HCT116 (cell line): Measurements from ENCODE around the gene CENPM. TPM values are rescaled to one million over a fixed set of nuclear protein-coding genes. Genes with fewer than 3 reads are reported as not detected.

Experiments
- ATAC-seq: fragments of 200-7000 bp; cut with Tn5 transposase; 2 replicates; pipeline ENCODE4 v1.9.1; 2020; ENCODE audit warnings: mild to moderate bottlenecking, moderate library complexity
- BruUV-seq: library from RNA; stranded (reverse); fragments of 400-500 nt; replicated peaks from 2 replicates; lab custom pipeline; 2021; lab: Mats Ljungman, UMichigan
- CTCF ChIA-PET: fragments of 300-600 bp; sonication (Branson Sonifier 250); formaldehyde crosslinking; loops from one replicate; lab custom pipeline; 2021; ENCODE audit warnings: antibody characterized with exemption; lab: Charles Lee
- POLR2A ChIA-PET: fragments of 300-600, 350-600 bp; sonication (Branson Sonifier 250); formaldehyde crosslinking; loops from one replicate; lab custom pipeline; 2021; ENCODE audit warnings: antibody characterized with exemption; lab: Charles Lee
- RAD21 ChIA-PET, 2 experiments: fragments of 300-600 bp; sonication (Branson Sonifier 250); formaldehyde crosslinking; loops; one replicate each; lab custom pipeline; 2023; ENCODE audit warnings: low total read pairs in 2 of 2; ENCODE audit not compliant: uncharacterized antibody in 2 of 2, unreplicated experiment in 2 of 2, low non-redundant PET in 1 of 2; lab: Charles Lee
- DNase-seq: peaks from one replicate; pipeline ENCODE4 v3.0.0-alpha.2; 2010; ENCODE audit warnings: low read depth, low spot score
- H2AFZ ChIP-seq: fragments of 200-600 bp; shearing (Covaris generic), sonication (generic); 2 replicates; pipeline ENCODE4 v1.6.1; 2017; ENCODE audit warnings: low read depth, mixed run types, mixed read lengths, antibody characterized with exemption, low read length; ENCODE audit not compliant: poor library complexity, severe bottlenecking
- H3K27ac ChIP-seq: 2 replicates; pipeline ENCODE4 v1.5.1; 2012; ENCODE audit warnings: low read depth, low read length
- H3K27me3 ChIP-seq: fragments of 200-600 bp; sonication (generic); 2 replicates; pipeline ENCODE4 v1.6.1; 2016; ENCODE audit warnings: mixed run types, low read length, mixed read lengths; ENCODE audit not compliant: insufficient read depth
- H3K36me3 ChIP-seq, 2 experiments: fragments of 200-500 bp in 1 of 2; fragments of 200-600 bp in 1 of 2; sonication (Bioruptor generic) in 1 of 2; sonication (generic) in 1 of 2; 2 replicates each; pipeline versions ENCODE4 v1.5.1 to v1.6.1; 2014 to 2016; ENCODE audit warnings: low read length in 2 of 2, inconsistent platforms in 1 of 2, mixed read lengths in 1 of 2, mixed run types in 1 of 2; ENCODE audit not compliant: insufficient read depth in 2 of 2, control insufficient read depth in 1 of 2
- H3K4me1 ChIP-seq, 2 experiments: fragments of 200-600 bp in 1 of 2; sonication (generic) in 1 of 2; 2 replicates each; pipeline versions ENCODE4 v1.5.1 to v1.6.1; 2012 to 2017; ENCODE audit warnings: low read length in 2 of 2, inconsistent platforms in 1 of 2, mild to moderate bottlenecking in 1 of 2, mixed read lengths in 1 of 2, mixed run types in 1 of 2, moderate library complexity in 1 of 2; ENCODE audit not compliant: insufficient read depth in 2 of 2, control insufficient read depth in 1 of 2
- H3K4me2 ChIP-seq: fragments of 200-600 bp; sonication (generic); 2 replicates; pipeline ENCODE4 v1.6.1; 2017; ENCODE audit warnings: mixed run types, low read length, mixed read lengths
- H3K4me3 ChIP-seq, 2 experiments: fragments of 200-600 bp in 1 of 2; sonication (generic) in 1 of 2; replicated peaks in 1 of 2; 2 replicates each; pipeline ENCODE4 v1.5.1; 2011 to 2016; ENCODE audit warnings: low read length in 2 of 2, control low read depth in 1 of 2, low read depth in 1 of 2, mild to moderate bottlenecking in 1 of 2, mixed read lengths in 1 of 2, mixed run types in 1 of 2
- H3K79me2 ChIP-seq: fragments of 200-600 bp; sonication (generic); 2 replicates; pipeline ENCODE4 v1.6.1; 2017; ENCODE audit warnings: mild to moderate bottlenecking, mixed run types, low read length, moderate library complexity, mixed read lengths; ENCODE audit not compliant: insufficient read depth
- H3K9ac ChIP-seq: fragments of 200-600 bp; sonication (generic); 2 replicates; pipeline ENCODE4 v1.6.1; 2016; ENCODE audit warnings: low read length, mixed read lengths
- H3K9me2 ChIP-seq: fragments of 200-600 bp; sonication (generic), shearing (Covaris generic); 2 replicates; pipeline ENCODE4 v1.6.1; 2017; ENCODE audit warnings: mixed run types, mild to moderate bottlenecking, moderate library complexity; ENCODE audit not compliant: insufficient read depth
- H3K9me3 ChIP-seq, 2 experiments: fragments of 200-500 bp in 1 of 2; fragments of 200-600 bp in 1 of 2; sonication (Bioruptor generic) in 1 of 2; sonication (generic) in 1 of 2; 2 replicates each; pipeline ENCODE4 v1.6.1; 2014 to 2017; ENCODE audit warnings: low read length in 2 of 2, mixed read lengths in 2 of 2, inconsistent platforms in 1 of 2, low read depth in 1 of 2, mild to moderate bottlenecking in 1 of 2, mixed run types in 1 of 2, moderate library complexity in 1 of 2; ENCODE audit not compliant: control insufficient read depth in 1 of 2, insufficient read depth in 1 of 2
- H4K20me1 ChIP-seq: fragments of 200-600 bp; sonication (generic), shearing (Covaris generic); 2 replicates; pipeline ENCODE4 v1.6.1; 2017; ENCODE audit warnings: mixed run types, mild to moderate bottlenecking, moderate library complexity; ENCODE audit not compliant: insufficient read depth
- CEBPB ChIP-seq: IDR thresholded peaks from 2 replicates; pipeline ENCODE4 v1.6.1; 2012; ENCODE audit warnings: low read depth
- EGR1 ChIP-seq: IDR thresholded peaks from 2 replicates; pipeline ENCODE4 v1.6.1; 2012; ENCODE audit warnings: low read depth
- EZH2 ChIP-seq: fragments of 200-600 bp; sonication (generic); IDR thresholded peaks from 2 replicates; pipeline ENCODE4 v1.6.1; 2017; ENCODE audit warnings: antibody characterized with exemption, mixed run types
- SP1 ChIP-seq: IDR thresholded peaks from 2 replicates; pipeline ENCODE4 v1.6.1; 2012; ENCODE audit warnings: low read depth
- SRF ChIP-seq: IDR thresholded peaks from 2 replicates; pipeline ENCODE4 v1.6.1; 2012; ENCODE audit warnings: low read depth
- TCF7L2 ChIP-seq: IDR thresholded peaks from 2 replicates; pipeline ENCODE4 v1.7.0; 2011; ENCODE audit warnings: borderline replicate concordance, inconsistent platforms; ENCODE audit not compliant: insufficient read depth, insufficient read length; ENCODE audit errors: extremely low read depth
- YY1 ChIP-seq: IDR thresholded peaks from 2 replicates; pipeline ENCODE4 v1.6.1; 2011; ENCODE audit warnings: low read length, low read depth, moderate library complexity, mild to moderate bottlenecking; ENCODE audit not compliant: insufficient replicate concordance; ENCODE audit errors: extremely low read depth
- ZFX ChIP-seq: fragments of 450-650 bp; IDR thresholded peaks from 2 replicates; pipeline ENCODE4 v1.6.1; 2017
- ZNF274 ChIP-seq: fragments of 200-500 bp; sonication (Bioruptor generic); IDR thresholded peaks from 2 replicates; pipeline ENCODE4 v1.6.1; 2014; ENCODE audit warnings: mild to moderate bottlenecking, low read depth, low read length, inconsistent platforms
- intact Hi-C: fragments of 100-400 bp; cut with micrococcal nuclease; formaldehyde crosslinking; loops from 2 replicates; pipeline ENCODE4 v1.10.0; 2022
- total RNA-seq: library from RNA; stranded (reverse); gene quantifications from one replicate; pipeline ENCODE4 v1.2.1, GENCODE V29; 2021; ENCODE audit not compliant: unreplicated experiment
- TF ChIP-seq, protein P1 (sequence below), 3 experiments: fragments of 200-600 bp in 1 of 3; sonication (generic) in 1 of 3; IDR thresholded peaks in 2 of 3; conservative IDR thresholded peaks in 1 of 3; 2 replicates each; pipeline ENCODE4 v1.5.1; 2012 to 2017; ENCODE audit warnings: low read depth in 2 of 3, low read length in 2 of 3, antibody characterized with exemption in 1 of 3, borderline replicate concordance in 1 of 3, control low read depth in 1 of 3, mild to moderate bottlenecking in 1 of 3, mixed read lengths in 1 of 3, mixed run types in 1 of 3, moderate library complexity in 1 of 3; ENCODE audit not compliant: insufficient read depth in 1 of 3

Gene CENPM
- total RNA-seq, 1 experiment from 2014 or later: 44.7 TPM

GRCh38 chr22:41982865-41983264 lies 35.9 kb upstream of the CENPM start:
- CTCF ChIA-PET: no interaction called here

More at GRCh38 chr22:41982865-41983264, 35.9 kb upstream of the CENPM start:
- no peaks in the 10 kb centered on the region for H3K79me2 ChIP-seq
- no peaks in the 10 kb centered on the region for H3K4me1 ChIP-seq
- H2AFZ ChIP-seq: no peak overlapping the region
- H3K9me2 ChIP-seq: no peaks in the 10 kb centered on the region
- H3K27ac ChIP-seq: no peak overlapping the region
- no peaks in the 10 kb centered on the region for H4K20me1 ChIP-seq
- H3K9ac ChIP-seq: no peak overlapping the region
- intact Hi-C loops: no loop called here
- no TSS peak for BruUV-seq
- H3K9me3 ChIP-seq: no peaks in the 10 kb centered on the region
- no peaks in the 10 kb centered on the region for H3K36me3 ChIP-seq
- H3K4me3 ChIP-seq: no peak overlapping the region
- no peak for ATAC-seq
- RAD21 ChIA-PET: no interaction called here
- TF ChIP-seq CEBPB: no peak
- TF ChIP-seq EZH2: no peak
- TF ChIP-seq EGR1: no peak
- TF ChIP-seq SRF: no peak
- no peak for TF ChIP-seq SP1
- no peak for TF ChIP-seq ZNF274
- no peak for TF ChIP-seq TCF7L2
- TF ChIP-seq ZFX: no peak
- TF ChIP-seq, protein P1, sequence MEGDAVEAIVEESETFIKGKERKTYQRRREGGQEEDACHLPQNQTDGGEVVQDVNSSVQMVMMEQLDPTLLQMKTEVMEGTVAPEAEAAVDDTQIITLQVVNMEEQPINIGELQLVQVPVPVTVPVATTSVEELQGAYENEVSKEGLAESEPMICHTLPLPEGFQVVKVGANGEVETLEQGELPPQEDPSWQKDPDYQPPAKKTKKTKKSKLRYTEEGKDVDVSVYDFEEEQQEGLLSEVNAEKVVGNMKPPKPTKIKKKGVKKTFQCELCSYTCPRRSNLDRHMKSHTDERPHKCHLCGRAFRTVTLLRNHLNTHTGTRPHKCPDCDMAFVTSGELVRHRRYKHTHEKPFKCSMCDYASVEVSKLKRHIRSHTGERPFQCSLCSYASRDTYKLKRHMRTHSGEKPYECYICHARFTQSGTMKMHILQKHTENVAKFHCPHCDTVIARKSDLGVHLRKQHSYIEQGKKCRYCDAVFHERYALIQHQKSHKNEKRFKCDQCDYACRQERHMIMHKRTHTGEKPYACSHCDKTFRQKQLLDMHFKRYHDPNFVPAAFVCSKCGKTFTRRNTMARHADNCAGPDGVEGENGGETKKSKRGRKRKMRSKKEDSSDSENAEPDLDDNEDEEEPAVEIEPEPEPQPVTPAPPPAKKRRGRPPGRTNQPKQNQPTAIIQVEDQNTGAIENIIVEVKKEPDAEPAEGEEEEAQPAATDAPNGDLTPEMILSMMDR (IDR thresholded peaks at IDR 0.05 in 2 of 3, conservative IDR thresholded peaks at IDR 0.05 in 1 of 3; ENCODE audit: borderline replicate concordance in 1 of 3, insufficient read depth in 1 of 3, low read depth in 2 of 3, low read length in 2 of 3): no peak
- no peak for TF ChIP-seq YY1
- POLR2A ChIA-PET: no interaction called here
- no peaks in the 10 kb centered on the region for H3K27me3 ChIP-seq
- DNase-seq: no peak
- no peak overlapping the region for H3K4me2 ChIP-seq
